Subcutaneous abdominal adipose tissue (tissue), 5 donors: ENCODE results near the gene CYP2W1.

ENCODE experiments used
- H3K27ac ChIP-seq: one replicate; pipeline ENCODE4 v1.7.0; 2013; ENCODE audit warnings: low read depth, mild to moderate bottlenecking, inconsistent platforms, low read length, moderate library complexity
- H3K27me3 ChIP-seq, 5 donors: one replicate each; pipeline ENCODE4 v1.7.0; 2013; ENCODE audit warnings: low read length in 5 of 5, inconsistent platforms in 1 of 5; ENCODE audit not compliant: control insufficient read depth in 5 of 5, insufficient read depth in 4 of 5
- H3K36me3 ChIP-seq, 5 donors: one replicate each; pipeline ENCODE4 v1.7.0; 2013; ENCODE audit warnings: low read length in 5 of 5; ENCODE audit not compliant: control insufficient read depth in 5 of 5, insufficient read depth in 5 of 5
- H3K4me1 ChIP-seq, 5 donors: one replicate each; pipeline ENCODE4 v1.7.0; 2013; ENCODE audit warnings: low read length in 5 of 5, mild to moderate bottlenecking in 3 of 5, moderate library complexity in 1 of 5; ENCODE audit not compliant: control insufficient read depth in 5 of 5, insufficient read depth in 5 of 5
- H3K4me3 ChIP-seq, 5 donors: one replicate each; pipeline ENCODE4 v1.7.0; 2013; ENCODE audit warnings: low read length in 5 of 5, low read depth in 1 of 5
- H3K9ac ChIP-seq, 5 donors: one replicate each; pipeline ENCODE4 v1.7.0; 2013; ENCODE audit warnings: low read length in 5 of 5, mild to moderate bottlenecking in 4 of 5, moderate library complexity in 3 of 5
- H3K9me3 ChIP-seq, 5 donors: one replicate each; pipeline ENCODE4 v1.7.0; 2013; ENCODE audit warnings: low read length in 5 of 5; ENCODE audit not compliant: control insufficient read depth in 5 of 5
- donor health status: healthy.
- donor health status: healthy.
- donor health status: healthy.
- donor health status: healthy.
- donor health status: healthy.

CYP2W1 gene

DNA sequence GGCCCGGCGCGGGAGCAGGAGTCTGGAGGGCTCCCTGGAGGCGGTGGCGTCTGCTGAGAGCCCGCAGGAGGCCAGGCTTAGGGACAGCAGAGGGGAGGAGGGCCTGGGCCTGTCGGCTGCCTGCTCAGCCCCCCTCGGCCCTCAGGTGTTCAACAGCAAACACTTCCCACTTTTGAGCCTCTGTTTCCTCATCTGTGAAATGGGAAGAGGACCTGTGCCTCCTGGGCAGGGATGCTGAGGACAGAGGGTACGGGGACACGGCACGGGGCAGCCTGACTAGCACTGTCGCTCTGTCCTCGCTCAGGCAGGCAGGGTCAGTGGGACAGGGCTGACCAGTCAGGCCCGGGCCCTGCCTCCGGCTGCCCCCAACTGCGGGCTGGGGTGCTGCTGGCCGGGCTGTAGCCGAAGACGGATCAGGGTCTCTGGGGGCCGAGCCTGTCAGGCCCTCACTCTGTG, 663 bp downstream of the CYP2W1 start:
- H3K9me3 ChIP-seq, result peaks cover 0 to 3% (median 0%) of the 10 kb centered on the region in 5 donors
- no peaks in the 10 kb centered on the region for H3K36me3 ChIP-seq
- no peak overlapping the region for H3K9ac ChIP-seq
- H3K27ac ChIP-seq, result no peak overlapping the region
- H3K4me1 ChIP-seq, result peaks cover 0 to 7% (median 0%) of the 10 kb centered on the region in 5 donors
- H3K4me3 ChIP-seq, result no peak overlapping the region
- peaks cover 40 to 56% (median 45%) of the 10 kb centered on the region in 5 donors for H3K27me3 ChIP-seq

- Histone ChIP-seq H3K36me3 (no peaks in the 10 kb centered on the region), H3K9me3 (no peaks in the 10 kb centered on the region), H3K9ac (no peak overlapping the region), H3K27ac (no peak overlapping the region), H3K4me1 (peaks cover 0 to 7% (median 0%) of the 10 kb centered on the region in 5 donors), H3K27me3 (peaks cover 43 to 61% (median 48%) of the 10 kb centered on the region in 5 donors), H3K4me3 (no peak overlapping the region)
These were observed 1.6 kb downstream of the CYP2W1 start for GRCh38 chr7:984361-985126.

GRCh38 chr7:985127-985416, 2.1 kb downstream of the CYP2W1 start:
- Histone ChIP-seq H3K27ac (no peak overlapping the region), H3K36me3 (no peaks in the 10 kb centered on the region), H3K9me3 (no peaks in the 10 kb centered on the region), H3K9ac (no peak overlapping the region), H3K4me3 (no peak overlapping the region), H3K27me3 (peaks cover 43 to 61% (median 50%) of the 10 kb centered on the region in 5 donors), H3K4me1 (peaks cover 0 to 7% (median 0%) of the 10 kb centered on the region in 5 donors)

DNA sequence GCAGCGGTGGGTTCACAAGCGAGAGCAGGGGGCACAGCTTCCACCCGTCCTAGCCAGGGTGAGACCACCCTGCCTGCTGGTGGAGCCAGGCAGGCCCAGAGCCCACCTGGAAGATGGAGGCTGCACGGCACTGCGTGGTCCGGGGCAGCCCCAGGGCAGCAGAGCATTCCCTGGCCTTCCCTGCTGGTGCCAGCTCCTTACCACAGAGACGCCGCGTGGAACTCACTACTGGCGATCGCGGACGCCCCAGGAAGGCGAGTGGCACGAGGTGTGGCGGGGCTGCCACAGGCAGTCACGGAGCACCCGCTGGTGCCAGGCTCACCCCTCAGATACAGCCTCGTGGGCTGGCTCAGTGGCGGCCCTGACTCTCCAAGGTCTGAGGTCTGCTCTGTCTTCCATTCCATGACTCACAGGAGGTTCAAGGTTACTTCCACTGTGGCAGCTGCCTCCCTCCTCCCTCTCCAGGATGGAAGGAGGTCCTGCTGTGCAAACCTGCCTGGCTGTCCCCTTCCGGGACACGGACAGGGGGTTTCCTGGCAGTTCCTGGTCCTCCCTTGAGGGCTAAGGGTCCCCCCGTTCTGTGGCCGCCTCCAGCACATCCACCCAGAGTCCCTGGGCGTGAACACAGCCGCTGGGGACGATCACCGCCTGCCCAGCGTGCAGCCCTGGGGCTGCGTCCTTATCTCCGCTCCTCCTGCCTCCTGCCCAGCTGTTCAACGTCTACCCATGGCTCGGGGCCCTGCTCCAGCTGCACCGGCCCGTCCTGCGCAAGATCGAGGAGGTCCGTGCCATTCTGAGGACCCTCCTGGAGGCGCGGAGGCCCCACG, 3.1 kb downstream of the CYP2W1 start:
- no peak overlapping the region for H3K4me3 ChIP-seq
- H3K4me1 ChIP-seq, result peaks cover 0 to 3% (median 0%) of the 10 kb centered on the region in 5 donors
- H3K27ac ChIP-seq, result no peak overlapping the region
- no peaks in the 10 kb centered on the region for H3K36me3 ChIP-seq
- no peak overlapping the region for H3K9ac ChIP-seq
- no peaks in the 10 kb centered on the region for H3K9me3 ChIP-seq
- peaks cover 46 to 67% (median 52%) of the 10 kb centered on the region in 5 donors for H3K27me3 ChIP-seq

DNA sequence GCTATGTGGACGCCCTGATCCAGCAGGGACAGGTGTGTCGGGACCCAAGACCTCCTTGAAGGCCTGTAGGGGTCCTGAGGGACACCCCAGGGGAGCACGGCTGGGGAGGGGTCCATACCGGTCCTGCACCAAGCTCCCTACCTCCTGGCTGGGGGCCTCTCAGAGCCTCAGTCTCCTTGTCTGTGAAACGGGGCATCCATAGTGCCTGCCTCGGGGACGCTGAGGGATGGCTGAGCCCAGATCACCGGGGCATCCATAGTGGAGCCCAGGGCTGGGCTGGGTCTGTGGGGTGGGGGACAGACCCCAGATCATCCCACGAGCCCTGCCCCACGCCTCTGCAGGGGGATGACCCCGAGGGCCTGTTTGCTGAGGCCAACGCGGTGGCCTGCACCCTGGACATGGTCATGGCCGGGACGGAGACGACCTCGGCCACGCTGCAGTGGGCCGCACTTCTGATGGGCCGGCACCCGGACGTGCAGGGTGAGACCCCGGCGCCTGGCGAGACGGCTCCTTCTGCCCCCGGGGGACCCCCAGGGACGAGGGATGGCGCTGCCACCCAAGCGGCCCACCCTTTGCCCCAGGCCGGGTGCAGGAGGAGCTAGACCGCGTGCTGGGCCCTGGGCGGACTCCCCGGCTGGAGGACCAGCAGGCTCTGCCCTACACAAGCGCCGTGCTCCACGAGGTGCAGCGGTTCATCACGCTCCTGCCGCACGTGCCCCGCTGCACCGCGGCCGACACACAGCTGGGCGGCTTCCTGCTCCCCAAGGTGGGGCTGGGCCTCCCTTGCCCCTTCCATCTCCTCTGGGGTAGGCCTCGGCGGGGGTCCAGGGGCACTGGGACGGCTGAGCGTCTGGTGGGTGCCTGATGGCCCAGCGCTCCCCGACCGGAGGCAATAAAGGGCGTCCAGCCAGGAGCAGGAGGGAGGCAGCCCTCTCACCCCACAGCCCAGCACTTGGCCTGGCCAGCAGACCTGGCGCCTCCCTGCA, 4.1 kb downstream of the CYP2W1 start:
- no peak overlapping the region for H3K9ac ChIP-seq
- no peaks in the 10 kb centered on the region for H3K36me3 ChIP-seq
- no peak overlapping the region for H3K4me3 ChIP-seq
- H3K9me3 ChIP-seq, result no peaks in the 10 kb centered on the region
- peaks cover 49 to 74% (median 60%) of the 10 kb centered on the region in 5 donors for H3K27me3 ChIP-seq
- H3K4me1 ChIP-seq, result peaks cover 0 to 3% (median 0%) of the 10 kb centered on the region in 5 donors
- H3K27ac ChIP-seq, result no peak overlapping the region

DNA sequence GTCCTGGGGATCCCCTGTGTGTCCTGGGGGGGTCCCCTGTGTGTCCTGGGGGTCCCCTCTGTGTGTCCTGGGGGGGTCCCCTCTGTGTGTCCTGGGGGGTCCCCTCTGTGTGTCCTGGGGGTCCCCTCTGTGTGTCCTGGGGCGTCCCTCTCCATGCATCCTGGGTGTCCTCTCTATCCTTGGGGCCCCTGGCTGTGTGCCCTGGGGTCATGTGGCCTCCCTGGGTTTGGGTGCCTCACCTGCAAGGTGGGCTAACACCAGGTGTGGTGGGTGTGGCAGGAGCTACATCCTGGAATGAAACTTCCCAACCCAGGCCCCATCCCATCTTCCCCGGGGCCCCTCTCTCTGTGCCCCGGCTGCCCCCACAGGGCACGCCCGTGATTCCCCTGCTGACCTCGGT, 4.9 kb downstream of the CYP2W1 start:
- no peak overlapping the region for H3K4me3 ChIP-seq
- H3K27ac ChIP-seq, result no peak overlapping the region
- H3K36me3 ChIP-seq, result no peaks in the 10 kb centered on the region
- H3K9ac ChIP-seq, result no peak overlapping the region
- peaks cover 0 to 6% (median 2%) of the 10 kb centered on the region in 5 donors for H3K4me1 ChIP-seq
- peaks cover 52 to 76% (median 65%) of the 10 kb centered on the region in 5 donors for H3K27me3 ChIP-seq
- H3K9me3 ChIP-seq, result no peaks in the 10 kb centered on the region

DNA sequence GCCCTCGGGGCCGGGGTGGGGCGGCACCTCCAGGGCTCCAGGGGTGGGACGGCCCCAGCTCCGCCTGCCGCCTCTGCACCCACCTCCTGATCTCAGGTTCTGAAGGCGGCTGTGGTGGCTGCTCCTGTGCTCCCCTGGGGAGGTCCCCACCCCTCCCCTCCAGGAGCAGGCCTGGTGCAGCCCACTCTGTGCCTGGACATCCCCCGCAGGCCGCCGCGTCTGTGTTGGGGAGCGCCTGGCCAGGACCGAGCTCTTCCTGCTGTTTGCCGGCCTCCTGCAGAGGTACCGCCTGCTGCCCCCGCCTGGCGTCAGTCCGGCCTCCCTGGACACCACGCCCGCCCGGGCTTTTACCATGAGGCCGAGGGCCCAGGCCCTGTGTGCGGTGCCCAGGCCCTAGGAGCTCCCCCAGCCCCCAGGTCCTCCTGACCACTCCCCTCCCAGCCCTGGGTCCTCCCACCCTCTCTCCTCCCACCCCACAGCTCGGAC, 5.5 kb downstream of the CYP2W1 start:
- no peak overlapping the region for H3K27ac ChIP-seq
- peaks cover 52 to 71% (median 63%) of the 10 kb centered on the region in 5 donors for H3K27me3 ChIP-seq
- no peaks in the 10 kb centered on the region for H3K9me3 ChIP-seq
- no peak overlapping the region for H3K9ac ChIP-seq
- H3K36me3 ChIP-seq, result no peaks in the 10 kb centered on the region
- H3K4me3 ChIP-seq, result no peak overlapping the region
- H3K4me1 ChIP-seq, result peaks cover 0 to 9% (median 7%) of the 10 kb centered on the region in 5 donors

- no peaks in the 10 kb centered on the region for H3K36me3 ChIP-seq
- H3K4me1 ChIP-seq, result peaks cover 0 to 9% (median 8%) of the 10 kb centered on the region in 5 donors
- no peak overlapping the region for H3K9ac ChIP-seq
- H3K9me3 ChIP-seq, result no peaks in the 10 kb centered on the region
- no peak overlapping the region for H3K27ac ChIP-seq
- H3K4me3 ChIP-seq, result no peak overlapping the region
- peaks cover 48 to 67% (median 58%) of the 10 kb centered on the region in 5 donors for H3K27me3 ChIP-seq
These were observed 6.1 kb downstream of the CYP2W1 start for GRCh38 chr7:988963-989529.

GRCh38 chr7:990352-990932, 7.5 kb downstream of the CYP2W1 start:
- Histone ChIP-seq H3K27ac (no peak overlapping the region), H3K4me1 (peaks cover 0 to 9% (median 8%) of the 10 kb centered on the region in 5 donors), H3K4me3 (no peak overlapping the region), H3K27me3 (peaks cover 42 to 56% (median 49%) of the 10 kb centered on the region in 5 donors), H3K9ac (no peak overlapping the region), H3K9me3 (no peaks in the 10 kb centered on the region), H3K36me3 (peaks cover 0 to 3% (median 0%) of the 10 kb centered on the region in 5 donors)
